Ishikawa (cell line): Measurements from ENCODE around the gene CAMTA1.

Source experiments
- CEBPB ChIP-seq: IDR thresholded peaks from 2 replicates; pipeline ENCODE4 v1.6.1; 2012
- CREB1 ChIP-seq: IDR thresholded peaks from 2 replicates; pipeline ENCODE4 v1.6.1; 2012; ENCODE audit warnings: low read depth
- EP300 ChIP-seq: IDR thresholded peaks from 2 replicates; pipeline ENCODE4 v1.6.1; 2012; ENCODE audit warnings: borderline replicate concordance
- FOXM1 ChIP-seq: IDR thresholded peaks from 2 replicates; pipeline ENCODE4 v1.6.1; 2012; ENCODE audit warnings: low read depth, borderline replicate concordance
- MAX ChIP-seq: IDR thresholded peaks from 2 replicates; pipeline ENCODE4 v1.6.1; 2012
- RAD21 ChIP-seq: IDR thresholded peaks from 2 replicates; pipeline ENCODE4 v1.6.1; 2012; ENCODE audit warnings: low read depth
- TAF1 ChIP-seq: IDR thresholded peaks from 2 replicates; pipeline ENCODE4 v1.6.1; 2012; ENCODE audit warnings: low read depth, mild to moderate bottlenecking
- TCF12 ChIP-seq: IDR thresholded peaks from 2 replicates; pipeline ENCODE4 v1.6.1; 2012; ENCODE audit warnings: low read depth
- TEAD4 ChIP-seq: IDR thresholded peaks from 2 replicates; pipeline ENCODE4 v1.6.1; 2012
- YY1 ChIP-seq: IDR thresholded peaks from 2 replicates; pipeline ENCODE4 v1.6.1; 2012; ENCODE audit warnings: low read depth
- ZBTB7A ChIP-seq: IDR thresholded peaks from 2 replicates; pipeline ENCODE4 v1.6.1; 2012; ENCODE audit warnings: low read depth

- no peak for TF ChIP-seq EP300
- no peak for TF ChIP-seq TCF12
- no peak for TF ChIP-seq ZBTB7A
- no peak for TF ChIP-seq YY1
- no peak for TF ChIP-seq MAX
- TF ChIP-seq RAD21: no peak
- TF ChIP-seq FOXM1: no peak
- no peak for TF ChIP-seq TAF1
- TF ChIP-seq CREB1: no peak
- TF ChIP-seq TEAD4: no peak
- TF ChIP-seq CEBPB: no peak
Measured at GRCh38 chr1:7566417-7567375, 781.4 kb downstream of the CAMTA1 start.
